Hepatocyte (in vitro differentiated cells): ENCODE data around the gene DIS3L2.

Experiments
- EZH2 ChIP-seq: fragments of 200-600 bp; sonication (generic); IDR thresholded peaks from 2 replicates; pipeline ENCODE4 v1.6.1; 2016; ENCODE audit warnings: antibody characterized with exemption, mild to moderate bottlenecking, borderline replicate concordance
- TF ChIP-seq, protein P1 (sequence below): fragments of 200-600 bp; sonication (generic); IDR thresholded peaks from 2 replicates; pipeline ENCODE4 v1.5.1; 2016; ENCODE audit warnings: antibody characterized with exemption, mild to moderate bottlenecking; ENCODE audit not compliant: poor library complexity

- TF ChIP-seq EZH2: no peak
- TF ChIP-seq, protein P1, sequence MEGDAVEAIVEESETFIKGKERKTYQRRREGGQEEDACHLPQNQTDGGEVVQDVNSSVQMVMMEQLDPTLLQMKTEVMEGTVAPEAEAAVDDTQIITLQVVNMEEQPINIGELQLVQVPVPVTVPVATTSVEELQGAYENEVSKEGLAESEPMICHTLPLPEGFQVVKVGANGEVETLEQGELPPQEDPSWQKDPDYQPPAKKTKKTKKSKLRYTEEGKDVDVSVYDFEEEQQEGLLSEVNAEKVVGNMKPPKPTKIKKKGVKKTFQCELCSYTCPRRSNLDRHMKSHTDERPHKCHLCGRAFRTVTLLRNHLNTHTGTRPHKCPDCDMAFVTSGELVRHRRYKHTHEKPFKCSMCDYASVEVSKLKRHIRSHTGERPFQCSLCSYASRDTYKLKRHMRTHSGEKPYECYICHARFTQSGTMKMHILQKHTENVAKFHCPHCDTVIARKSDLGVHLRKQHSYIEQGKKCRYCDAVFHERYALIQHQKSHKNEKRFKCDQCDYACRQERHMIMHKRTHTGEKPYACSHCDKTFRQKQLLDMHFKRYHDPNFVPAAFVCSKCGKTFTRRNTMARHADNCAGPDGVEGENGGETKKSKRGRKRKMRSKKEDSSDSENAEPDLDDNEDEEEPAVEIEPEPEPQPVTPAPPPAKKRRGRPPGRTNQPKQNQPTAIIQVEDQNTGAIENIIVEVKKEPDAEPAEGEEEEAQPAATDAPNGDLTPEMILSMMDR: no peak
These were observed 387.4 kb downstream of the DIS3L2 start for GRCh38 chr2:232348936-232349335.
